COLO829 (cell line): Measurements from ENCODE around the gene INTS7.
"Not testable (repeated sequence)": the region's sequence is repeated elsewhere in the genome, so short reads cannot be mapped to it uniquely, and the experiment has no call there.

Source experiments
- DNase-seq: peaks from one replicate; pipeline ENCODE4 v3.0.0; 2012; ENCODE audit warnings: low spot score

Gene INTS7

DNA sequence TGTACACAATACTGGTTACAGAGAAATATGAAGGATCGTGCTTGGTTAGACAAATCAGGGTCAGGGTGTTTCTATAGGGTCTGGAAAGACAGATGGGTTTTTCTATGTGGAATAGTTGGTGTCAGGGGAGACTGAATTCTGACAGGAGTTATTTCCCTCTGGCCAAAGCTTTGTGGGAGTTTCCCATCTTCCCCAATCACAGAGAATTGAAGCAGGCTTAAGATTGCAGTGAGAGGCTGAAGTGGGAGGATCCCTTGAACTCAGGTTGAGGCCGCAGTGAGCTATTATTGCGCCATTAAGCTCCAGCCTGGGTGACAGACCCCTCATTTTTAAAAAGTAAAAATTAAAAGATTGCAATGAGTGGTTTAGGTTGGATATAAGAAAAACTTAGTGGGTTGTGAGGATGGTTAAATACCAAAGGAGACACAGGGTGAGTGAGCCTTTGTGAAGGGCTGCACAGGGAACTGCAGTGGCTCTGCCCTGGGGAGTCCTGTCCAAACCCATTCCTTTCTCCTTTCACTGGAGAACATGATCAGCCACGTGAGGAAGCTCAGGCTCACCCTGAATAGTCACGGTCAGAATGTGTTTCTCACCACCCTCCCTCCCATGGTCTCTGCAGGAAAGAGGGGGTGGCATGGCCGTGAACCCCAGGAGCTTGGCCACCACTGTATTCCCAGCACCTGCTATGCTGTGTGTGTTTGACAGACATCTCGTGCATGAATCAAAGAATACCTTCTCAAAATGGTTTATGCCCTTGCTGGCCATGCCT is 101.2 kb downstream of the INTS7 start:
- no peak for DNase-seq

DNA sequence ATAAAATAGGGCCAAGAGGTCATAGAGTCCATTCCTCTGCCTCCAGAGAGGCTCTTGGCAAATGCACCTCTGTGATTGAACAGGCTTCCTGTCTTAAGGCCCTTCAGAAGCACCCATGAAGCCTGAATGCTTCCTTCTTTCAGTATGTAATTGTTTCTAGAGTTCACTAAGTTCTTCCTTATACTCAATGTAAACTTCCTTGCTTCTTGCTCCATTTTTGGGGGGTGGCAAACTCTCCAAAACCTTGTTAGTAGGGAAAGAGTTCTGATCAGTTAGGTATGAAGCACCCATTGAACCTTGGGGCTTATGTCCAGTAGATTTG is 102.5 kb downstream of the INTS7 start:
- no peak for DNase-seq

DNA sequence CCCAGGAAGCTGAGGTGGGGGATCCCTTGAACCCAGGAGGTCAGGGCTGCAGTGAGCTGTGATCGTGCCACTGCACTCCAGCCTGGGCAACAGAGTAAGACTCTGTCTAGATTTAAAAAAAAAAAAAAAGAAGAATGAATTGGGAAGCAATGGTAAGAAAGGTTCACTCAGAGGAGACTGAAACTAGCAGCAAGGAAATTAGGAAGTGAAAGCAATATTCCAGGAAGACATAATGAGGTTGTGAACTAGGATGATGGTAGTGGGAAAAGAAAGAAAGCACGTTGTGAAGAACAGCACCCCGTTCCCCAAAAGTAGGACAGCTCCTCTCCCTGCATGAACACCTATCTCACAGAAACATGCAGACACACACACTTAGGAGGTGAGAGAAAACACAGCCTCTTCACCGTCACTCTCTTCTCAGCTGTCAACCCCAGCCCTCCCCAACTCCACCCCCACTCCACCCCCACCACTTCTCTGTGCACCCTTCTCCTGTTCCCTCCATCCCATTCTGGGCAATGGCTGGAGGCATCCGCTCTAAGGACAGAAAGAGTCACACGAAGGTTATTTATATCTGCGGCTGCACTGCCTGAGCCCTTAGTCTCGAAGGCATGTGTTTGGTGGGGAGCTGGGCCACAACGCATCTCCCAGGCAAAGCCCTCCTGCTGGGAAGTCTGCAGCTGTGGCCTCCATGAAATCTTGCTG is 103.0 kb downstream of the INTS7 start:
- no peak for DNase-seq

DNA sequence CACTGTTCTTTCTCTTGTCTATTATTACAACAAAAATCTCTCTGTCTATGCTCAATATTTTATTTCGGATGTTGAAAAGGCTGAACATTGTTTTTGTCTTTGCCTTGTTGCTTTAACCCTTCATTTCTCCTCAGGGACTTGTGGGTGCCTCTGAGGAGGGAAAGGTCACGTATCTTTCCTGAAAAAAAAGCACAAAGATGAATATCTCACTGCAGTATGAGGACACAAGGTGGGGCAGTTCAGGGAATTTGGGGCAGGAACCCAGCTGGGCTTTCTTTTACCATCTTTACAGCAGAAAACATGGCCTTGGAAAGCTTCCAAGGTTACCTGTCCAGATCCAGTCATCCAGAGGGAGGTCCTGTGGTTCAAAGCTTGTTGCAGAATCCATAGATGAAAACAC is 105.7 kb downstream of the INTS7 start:
- DNase-seq, result no peak

DNA sequence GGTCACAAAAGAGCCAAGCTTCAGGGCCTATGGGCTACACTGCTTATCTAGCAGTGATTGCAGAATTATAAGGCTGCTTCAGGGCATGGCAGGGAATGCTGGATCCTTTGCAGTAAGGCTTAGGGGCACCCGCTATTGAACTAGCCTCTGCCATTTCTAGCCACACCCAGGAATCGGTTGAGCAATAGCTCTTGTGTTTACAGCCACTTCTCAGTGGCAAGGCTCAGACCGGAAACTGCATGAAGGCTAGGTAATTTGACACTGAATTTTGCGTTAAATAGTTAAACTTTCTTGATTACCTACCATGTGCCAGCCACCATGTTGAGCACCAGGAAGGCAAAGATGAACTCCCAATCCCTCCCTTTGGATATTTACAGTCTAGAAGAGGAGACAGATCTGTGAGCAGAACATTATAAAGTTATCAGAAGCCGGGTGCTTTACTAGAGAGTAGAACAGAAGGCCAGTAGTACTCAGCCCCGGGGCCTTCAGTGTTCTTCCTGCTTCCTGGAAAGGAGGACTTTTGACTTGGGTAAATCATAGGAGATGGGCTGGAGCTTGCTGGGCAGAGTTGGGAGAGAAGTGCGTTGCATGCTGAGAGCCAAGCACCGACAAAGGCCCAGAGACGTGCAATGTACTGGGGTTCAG is 106.2 kb downstream of the INTS7 start:
- DNase-seq, result no peak

DNA sequence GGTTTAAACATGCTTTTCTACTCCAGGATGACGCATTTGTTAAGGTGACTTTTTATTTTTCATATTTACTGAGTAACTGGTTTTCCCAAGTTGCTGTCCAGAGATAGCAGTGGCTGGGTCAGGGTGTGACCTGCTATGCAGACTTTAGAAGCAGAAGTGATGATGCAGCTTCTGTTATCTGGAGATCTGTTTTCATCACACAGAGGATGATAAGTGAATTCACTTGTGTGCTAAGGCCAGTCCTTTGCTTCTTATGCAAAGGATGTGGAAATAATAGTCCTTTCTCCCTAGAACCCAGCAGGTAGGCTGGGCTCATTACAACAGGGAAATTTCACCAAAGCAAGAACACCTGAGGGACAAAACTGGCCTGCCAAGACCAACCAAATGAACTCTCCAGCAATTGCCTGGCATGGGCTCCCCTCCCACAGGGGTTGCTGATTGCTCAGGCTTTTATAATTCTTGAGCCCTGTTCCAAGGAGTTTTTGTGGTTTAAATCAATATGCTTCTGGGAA is 107.0 kb downstream of the INTS7 start:
- no peak for DNase-seq

DNA sequence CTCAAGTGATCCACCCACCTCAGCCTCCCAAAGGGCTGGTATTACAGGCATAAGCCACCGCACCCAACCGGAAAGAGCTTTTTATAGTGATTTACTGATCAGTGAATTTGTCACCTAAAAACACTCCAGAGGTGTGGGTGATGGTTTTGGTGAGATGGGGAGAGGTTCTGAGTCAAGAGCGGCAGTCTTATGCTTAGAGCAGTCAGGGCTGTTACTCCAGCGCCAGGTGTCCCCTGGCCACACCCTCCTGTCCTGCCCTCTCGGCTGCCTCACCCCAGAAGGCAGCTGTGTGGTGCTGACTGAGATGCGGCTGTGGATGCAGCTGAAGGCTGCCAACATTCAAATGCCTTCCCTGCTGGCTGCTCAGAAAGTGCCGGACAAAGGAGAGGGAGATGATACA is 110.3 kb downstream of the INTS7 start:
- DNase-seq, result no peak

DNA sequence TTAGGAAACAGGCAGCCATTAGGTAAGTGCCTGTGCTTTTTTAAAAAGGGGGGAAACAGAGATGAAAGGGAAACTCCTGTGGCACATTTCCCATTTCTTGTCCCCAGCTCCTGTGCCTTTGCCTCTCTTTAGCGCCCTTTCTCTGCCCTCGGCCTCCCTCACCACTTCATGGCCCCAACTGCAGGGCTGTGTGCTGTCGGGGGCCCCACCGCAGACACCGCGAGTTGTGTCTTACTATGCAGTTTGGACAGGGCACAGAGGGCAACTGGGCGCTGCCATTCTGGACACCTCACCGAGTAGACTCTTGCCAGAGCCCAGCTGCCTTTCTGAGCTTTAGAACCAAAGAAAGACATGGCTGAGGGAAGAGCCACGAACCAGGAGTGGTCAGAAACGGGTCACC is 111.1 kb downstream of the INTS7 start:
- DNase-seq, result no peak

DNA sequence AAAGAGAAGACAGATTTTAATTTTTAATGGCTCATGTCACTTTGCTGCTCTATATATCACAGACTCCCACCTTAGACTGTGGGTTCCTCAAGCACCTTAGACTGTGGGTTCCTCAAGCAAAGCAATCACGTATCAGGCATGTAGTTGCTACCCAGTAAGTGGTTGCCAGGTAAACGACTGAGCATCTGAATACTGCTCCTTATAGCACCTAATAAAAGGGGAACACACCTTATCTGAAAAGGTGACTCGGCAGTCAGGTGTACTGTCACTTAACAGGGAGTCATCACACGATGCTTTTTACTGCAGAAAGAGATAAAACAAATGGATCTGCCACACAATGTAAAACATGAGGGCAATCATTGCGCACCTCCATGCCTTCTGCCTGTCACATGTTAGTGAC is 112.3 kb downstream of the INTS7 start:
- DNase-seq, result no peak

DNA sequence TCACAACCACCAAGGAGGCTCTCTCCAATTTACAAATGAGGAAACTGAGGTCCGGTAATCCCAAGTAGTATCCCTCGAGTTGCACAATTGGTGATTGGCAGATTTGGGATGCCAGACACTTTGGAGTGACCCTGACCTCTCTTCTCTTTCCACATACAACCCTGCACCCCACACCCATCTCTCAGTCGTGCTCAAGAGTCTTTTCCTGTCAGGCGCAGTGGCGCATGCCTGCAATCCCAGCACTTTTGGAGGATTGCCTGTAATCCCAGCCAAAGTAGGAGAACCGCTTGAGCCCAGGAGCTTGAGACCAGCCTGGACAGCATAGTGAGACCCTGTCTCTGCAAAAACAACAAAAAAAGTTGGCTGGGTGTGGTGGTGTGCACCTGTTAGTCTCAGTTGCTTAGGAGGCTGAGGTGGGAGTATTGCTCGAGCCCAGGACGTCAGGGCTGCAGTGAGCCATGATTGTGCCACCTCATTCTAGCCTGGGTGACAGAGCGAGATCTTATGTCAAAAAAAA is 113.7 kb downstream of the INTS7 start:
- no peak for DNase-seq

DNA sequence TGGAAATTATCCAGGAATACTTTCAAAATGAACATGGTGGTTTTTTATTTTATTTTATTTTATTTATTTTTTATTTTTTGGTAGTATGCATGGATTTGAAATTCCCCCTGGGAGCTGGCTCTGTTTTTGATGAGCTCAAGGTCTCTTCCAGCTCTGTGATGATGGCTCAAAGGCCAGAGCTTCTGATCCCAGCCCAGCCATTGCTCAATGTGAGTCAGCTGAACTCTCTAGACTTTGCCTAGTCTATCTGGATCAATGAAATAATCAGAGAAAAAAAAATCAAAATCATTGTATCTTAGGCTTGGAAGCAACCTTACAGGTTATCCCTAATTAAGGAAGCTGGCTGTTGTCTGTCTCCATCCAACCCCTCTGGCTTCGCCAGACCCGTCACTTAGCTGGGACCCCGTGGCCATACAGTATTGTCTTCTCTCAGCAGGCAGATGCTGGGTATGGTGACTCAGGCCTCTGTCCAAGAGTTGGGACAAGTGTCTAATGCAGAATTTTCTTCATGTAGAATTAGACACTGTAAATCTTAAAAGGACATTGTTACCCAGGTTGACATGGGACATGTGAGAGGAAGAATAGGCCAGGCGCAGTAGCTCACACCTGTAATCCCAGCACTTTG is 114.6 kb downstream of the INTS7 start:
- no peak for DNase-seq

DNA sequence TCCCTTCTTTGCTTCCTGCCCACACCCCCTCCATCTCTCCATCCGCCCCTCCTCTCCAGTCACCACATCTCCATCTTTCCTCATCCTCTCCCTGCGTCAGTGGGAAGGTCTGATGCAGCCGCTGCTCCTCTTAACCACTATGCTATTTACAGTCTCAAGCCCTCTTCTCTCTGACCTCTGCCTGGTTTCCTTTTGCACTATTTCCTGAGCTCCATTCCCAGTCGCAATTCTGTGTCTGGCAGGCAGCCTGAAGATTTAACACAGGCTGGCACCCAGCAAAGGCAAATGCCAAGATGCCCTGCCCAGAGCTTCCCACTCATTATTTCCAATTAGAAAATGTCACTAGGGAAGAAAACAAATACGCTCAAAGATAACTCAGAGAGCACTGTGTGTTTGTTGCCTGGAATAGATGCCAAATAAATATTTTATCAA is 115.2 kb downstream of the INTS7 start:
- DNase-seq, result no peak

DNA sequence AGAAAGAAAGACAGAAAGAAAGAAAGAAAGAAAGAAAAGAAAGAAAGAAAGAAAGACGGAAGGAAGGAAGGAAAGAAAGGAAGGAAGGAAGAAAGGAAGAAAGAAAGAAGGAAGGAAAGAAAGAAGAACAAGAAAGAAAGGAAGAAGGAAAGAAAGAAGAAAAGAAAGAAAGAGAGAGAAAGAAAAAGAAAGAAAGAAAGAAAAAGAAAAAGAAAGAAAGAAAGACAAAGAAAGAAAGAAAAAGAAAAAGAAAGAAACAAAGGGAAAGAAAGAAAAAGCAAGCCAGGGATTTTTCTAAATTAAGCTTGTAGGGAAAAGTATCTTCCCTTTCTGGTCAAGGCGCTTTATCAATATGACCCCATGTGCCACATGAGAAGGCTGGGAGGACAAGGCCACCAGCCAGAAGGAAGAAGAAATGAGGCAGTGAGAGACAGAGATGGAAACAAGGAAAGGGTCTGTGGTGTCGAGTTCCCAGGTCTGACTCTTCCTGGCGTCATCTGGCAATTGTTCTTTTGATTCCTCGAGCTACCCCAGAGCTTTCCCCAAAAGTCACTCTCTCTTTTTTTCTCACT is 116.4 kb downstream of the INTS7 start:
- DNase-seq, result no peak

DNA sequence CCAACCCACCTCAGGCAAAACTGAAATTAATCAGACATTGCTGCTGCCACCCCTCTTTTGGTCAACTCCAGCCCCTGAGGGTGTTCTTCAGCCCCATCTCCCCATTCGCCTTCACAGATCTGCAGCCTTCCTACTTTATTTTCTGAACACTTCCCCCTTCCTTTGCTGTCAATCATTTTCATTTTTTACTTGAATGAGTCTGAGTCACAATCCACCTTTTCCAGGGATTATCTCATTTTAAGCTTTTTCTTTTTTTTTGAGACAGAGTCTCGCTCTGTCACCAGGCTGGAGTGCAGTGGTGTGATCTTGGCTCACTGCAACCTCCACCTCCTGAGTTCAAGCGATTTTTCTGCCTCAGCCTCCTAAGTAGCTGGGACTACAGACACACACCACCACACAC is 118.9 kb downstream of the INTS7 start:
- DNase-seq, result not testable (repeated sequence)

DNA sequence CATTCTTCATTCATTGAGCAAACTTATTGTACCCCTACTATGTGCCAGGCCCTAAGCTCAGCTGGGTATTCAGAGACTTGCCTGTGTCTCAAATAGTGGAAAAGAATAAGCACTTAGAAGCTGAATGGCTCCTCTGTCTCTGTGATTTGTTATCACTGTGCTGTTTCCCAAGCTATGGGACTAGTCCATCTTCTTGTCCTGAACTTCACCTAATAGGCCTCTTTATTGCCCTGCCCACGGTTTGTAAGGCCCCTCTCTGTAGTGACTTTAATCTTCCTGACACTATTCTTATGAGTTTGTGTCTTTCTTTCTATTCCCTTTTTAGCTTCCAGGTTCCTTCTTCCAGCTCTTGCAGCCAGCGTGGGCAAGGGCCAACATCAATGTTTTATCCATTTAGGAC is 119.4 kb downstream of the INTS7 start:
- DNase-seq, result no peak

DNA sequence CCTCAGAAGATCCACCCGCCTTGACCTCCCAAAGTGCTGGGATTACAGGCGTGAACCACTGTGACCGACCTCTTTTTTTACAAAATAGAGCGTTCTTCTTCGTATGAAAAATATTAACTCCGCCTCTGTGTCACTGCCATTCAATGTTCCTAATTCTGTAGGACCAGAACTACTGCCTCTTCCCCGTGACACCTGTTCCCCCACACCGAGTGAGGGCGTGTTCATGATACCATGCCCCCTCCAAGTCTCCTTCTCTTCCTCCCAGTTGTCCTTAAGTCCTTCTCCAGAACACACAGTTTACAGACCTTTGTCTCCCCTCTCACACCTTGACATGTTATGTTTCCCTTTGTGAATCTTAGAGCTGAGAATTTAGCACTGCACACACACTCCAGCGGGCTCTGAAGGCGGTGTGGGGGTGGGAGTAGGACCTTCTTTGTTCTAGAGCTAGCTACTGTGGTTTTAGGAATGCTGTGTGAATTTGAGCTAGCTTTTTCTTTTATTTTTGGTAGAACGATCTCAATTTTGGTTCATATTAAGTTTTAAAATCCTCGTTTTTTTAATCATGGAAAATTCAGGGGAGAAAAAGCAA is 122.4 kb downstream of the INTS7 start:
- DNase-seq, result no peak

DNA sequence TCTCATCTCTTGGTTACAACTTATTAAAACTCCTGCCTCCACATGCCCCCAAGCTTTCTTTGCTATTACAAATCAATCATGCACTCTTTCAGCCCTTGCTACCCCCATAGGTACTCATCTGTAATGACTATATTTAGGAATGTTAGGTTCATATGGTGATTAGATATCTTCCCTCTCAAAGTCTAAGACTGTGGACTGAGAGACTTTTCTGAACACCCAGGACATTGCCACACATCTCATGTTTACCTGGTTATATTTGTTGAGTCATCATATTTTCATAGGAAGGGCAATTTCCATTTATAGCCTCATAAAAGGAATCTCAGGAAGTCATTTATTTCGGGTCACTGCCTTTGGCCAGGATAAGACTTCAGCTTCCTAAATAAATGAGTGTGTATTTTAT is 123.3 kb downstream of the INTS7 start:
- DNase-seq, result no peak

DNA sequence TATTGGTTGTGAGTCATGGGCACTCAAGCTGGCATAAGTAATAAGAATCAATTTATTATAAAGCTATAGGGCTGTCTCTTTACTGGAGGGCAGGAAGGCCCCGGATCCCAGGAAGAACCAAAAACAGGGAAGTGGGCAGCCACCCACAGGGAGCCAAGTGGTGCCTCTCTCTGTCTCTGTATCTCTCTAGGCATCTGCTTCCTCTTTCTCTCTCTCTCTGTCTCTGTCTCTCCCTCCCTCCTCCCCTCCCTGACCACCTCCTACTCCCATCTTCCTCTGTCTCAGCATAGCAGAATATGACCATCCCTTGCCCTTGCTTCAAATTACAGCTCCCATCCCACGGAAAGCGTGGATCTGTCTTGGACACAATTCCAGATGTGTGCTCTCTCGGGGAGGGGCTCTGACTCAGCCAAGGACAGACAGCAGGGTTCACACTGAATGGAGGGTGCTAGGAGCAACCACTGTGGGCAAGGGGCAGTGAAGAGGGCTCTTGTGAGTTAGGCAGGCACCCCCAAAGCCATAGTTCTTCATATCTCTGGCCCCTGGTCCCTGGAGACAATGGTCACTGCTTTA is 124.4 kb downstream of the INTS7 start:
- DNase-seq, result no peak

DNA sequence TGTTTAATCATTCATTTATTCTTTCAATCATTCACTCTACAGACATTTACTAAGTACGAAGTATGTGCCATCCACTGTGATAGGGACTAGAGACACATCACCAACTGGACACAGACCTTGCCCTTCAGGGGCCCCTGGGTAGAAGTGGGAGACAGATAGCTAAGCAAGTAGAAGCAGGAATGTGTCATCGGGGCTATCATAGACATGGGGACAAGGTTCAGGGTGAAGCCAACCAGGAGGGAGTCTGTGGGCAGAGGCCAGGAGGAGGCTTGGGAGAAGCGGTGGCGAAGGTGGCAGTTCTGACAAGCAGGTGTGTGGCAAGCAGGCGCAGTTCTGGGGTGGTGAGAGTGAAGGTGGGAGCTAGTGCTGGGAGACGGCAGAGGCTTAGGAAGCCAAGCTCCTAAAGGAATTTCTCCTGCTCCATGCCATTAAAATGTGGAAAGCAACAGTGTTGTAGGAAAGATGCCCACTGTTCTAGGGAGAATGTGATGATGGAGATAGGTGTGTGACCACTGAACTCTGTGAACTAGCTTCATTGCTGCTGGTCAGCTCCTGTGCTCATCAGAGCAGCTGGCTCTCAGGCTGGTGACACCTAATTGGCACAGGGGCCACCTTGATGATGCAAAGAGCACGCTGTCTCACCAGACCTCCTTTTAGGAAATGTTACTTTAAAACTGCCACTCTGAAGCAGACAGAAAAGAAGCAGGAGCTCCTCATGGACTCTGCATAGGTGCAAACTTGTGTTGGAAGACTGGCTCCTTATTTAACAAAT is 125.1 kb downstream of the INTS7 start:
- DNase-seq, result no peak

DNA sequence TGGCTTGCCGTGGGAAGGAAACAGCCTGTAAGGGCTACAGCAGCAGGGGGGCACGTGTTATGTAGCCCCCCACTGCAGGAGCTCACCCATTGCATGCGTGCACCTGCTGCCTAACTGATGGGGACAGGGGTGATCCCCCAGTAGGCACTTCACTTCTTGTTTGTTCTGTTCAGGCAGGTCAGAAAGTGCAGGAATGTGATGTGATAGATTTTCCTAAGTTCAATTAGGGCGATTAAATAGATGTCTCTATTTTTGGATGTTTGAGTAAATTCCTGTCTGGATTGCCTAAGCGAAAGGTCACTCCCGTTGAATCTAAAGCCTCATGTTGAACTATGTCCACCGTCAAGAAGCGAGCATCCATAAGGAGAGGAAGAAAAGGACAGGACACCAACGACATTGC is 126.0 kb downstream of the INTS7 start:
- DNase-seq, result no peak

DNA sequence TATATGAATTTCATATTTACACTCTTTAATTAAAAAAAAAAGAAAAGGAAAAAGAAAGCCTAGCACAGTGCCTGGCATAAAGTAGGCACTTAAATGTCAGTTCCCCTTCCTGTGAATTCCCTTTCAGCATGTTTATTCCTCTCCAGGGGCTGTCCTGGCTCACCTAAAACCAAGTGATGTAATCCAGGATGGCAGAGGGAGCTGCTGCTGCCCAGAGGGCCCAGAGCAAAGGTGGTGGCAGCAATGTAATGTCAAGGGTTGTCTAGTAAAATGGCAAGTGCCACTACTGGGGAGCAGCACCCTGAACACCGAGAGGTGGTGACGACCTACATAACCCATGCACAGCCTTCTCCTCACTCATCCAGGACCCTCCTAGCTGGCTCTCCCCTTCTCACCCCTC is 126.4 kb downstream of the INTS7 start:
- DNase-seq, result no peak
